Liver (tissue), 3 donors: ENCODE measurements around the gene GPHN.
"Not testable (repeated sequence)": the region's sequence is repeated elsewhere in the genome, so short reads cannot be mapped to it uniquely, and the experiment has no call there.

Experiments used
- FOXA1 ChIP-seq: IDR thresholded peaks from 2 replicates; pipeline ENCODE4 v1.6.1; 2016; ENCODE audit warnings: antibody characterized with exemption
- FOXA2 ChIP-seq: IDR thresholded peaks from 2 replicates; pipeline ENCODE4 v1.6.1; 2016; ENCODE audit warnings: antibody characterized with exemption
- HNF4G ChIP-seq: IDR thresholded peaks from 2 replicates; pipeline ENCODE4 v1.6.1; 2016; ENCODE audit warnings: antibody characterized with exemption
- JUND ChIP-seq, 2 donors: IDR thresholded peaks; 2 replicates each; pipeline ENCODE4 v1.6.1; 2016; ENCODE audit warnings: antibody characterized with exemption in 2 of 2
- SP1 ChIP-seq: IDR thresholded peaks from 2 replicates; pipeline ENCODE4 v1.6.1; 2018; ENCODE audit warnings: antibody characterized with exemption, mild to moderate bottlenecking
- TAF1 ChIP-seq: conservative IDR thresholded peaks from 2 replicates; pipeline ENCODE4 v1.6.1; 2016; ENCODE audit warnings: antibody characterized with exemption, mild to moderate bottlenecking
- TF ChIP-seq, protein P1 (sequence below): fragments of 150-350 bp; IDR thresholded peaks from 2 replicates; pipeline ENCODE4 v1.5.1; 2017; ENCODE audit warnings: improper control_type of control experiment, low read depth, low read length; ENCODE audit not compliant: missing input control
- TF ChIP-seq, protein P2 (sequence below): IDR thresholded peaks from 2 replicates; pipeline ENCODE4 v1.6.1; 2016; ENCODE audit warnings: antibody characterized with exemption, mild to moderate bottlenecking
- TF ChIP-seq, protein P3 (sequence below): IDR thresholded peaks from 2 replicates; pipeline ENCODE4 v1.6.1; 2016; ENCODE audit warnings: antibody characterized with exemption
- TF ChIP-seq, protein P4 (sequence below): IDR thresholded peaks from 2 replicates; pipeline ENCODE4 v1.6.1; 2016; ENCODE audit warnings: antibody characterized with exemption
- TF ChIP-seq, protein P5 (sequence below): IDR thresholded peaks from 2 replicates; pipeline ENCODE4 v1.6.1; 2016; ENCODE audit warnings: antibody characterized with exemption
- donor health status: healthy.
- donor health status: healthy.

DNA sequence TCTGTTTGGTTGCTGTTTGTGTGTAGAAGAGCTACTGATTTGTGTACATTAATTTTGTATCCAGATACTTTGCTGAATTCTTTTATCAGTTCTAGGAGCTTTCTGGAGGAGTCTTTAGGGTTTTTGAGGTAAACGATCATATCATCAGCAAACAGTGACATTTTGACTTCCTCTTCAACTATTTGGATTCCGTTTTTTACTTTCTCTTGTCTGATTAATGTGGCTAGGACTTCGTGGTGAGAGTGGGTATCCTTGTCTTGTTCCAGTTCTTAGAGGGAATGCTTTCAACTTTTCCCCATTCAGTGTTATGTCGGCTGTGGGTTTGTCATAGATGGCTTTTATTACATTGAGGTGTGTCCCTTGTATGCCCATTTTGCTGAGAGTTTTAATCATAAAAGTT lies 206.3 kb downstream of the GPHN start:
- TF ChIP-seq, protein P1, sequence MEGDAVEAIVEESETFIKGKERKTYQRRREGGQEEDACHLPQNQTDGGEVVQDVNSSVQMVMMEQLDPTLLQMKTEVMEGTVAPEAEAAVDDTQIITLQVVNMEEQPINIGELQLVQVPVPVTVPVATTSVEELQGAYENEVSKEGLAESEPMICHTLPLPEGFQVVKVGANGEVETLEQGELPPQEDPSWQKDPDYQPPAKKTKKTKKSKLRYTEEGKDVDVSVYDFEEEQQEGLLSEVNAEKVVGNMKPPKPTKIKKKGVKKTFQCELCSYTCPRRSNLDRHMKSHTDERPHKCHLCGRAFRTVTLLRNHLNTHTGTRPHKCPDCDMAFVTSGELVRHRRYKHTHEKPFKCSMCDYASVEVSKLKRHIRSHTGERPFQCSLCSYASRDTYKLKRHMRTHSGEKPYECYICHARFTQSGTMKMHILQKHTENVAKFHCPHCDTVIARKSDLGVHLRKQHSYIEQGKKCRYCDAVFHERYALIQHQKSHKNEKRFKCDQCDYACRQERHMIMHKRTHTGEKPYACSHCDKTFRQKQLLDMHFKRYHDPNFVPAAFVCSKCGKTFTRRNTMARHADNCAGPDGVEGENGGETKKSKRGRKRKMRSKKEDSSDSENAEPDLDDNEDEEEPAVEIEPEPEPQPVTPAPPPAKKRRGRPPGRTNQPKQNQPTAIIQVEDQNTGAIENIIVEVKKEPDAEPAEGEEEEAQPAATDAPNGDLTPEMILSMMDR: not testable (repeated sequence)
- TF ChIP-seq, protein P2, sequence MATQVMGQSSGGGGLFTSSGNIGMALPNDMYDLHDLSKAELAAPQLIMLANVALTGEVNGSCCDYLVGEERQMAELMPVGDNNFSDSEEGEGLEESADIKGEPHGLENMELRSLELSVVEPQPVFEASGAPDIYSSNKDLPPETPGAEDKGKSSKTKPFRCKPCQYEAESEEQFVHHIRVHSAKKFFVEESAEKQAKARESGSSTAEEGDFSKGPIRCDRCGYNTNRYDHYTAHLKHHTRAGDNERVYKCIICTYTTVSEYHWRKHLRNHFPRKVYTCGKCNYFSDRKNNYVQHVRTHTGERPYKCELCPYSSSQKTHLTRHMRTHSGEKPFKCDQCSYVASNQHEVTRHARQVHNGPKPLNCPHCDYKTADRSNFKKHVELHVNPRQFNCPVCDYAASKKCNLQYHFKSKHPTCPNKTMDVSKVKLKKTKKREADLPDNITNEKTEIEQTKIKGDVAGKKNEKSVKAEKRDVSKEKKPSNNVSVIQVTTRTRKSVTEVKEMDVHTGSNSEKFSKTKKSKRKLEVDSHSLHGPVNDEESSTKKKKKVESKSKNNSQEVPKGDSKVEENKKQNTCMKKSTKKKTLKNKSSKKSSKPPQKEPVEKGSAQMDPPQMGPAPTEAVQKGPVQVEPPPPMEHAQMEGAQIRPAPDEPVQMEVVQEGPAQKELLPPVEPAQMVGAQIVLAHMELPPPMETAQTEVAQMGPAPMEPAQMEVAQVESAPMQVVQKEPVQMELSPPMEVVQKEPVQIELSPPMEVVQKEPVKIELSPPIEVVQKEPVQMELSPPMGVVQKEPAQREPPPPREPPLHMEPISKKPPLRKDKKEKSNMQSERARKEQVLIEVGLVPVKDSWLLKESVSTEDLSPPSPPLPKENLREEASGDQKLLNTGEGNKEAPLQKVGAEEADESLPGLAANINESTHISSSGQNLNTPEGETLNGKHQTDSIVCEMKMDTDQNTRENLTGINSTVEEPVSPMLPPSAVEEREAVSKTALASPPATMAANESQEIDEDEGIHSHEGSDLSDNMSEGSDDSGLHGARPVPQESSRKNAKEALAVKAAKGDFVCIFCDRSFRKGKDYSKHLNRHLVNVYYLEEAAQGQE: not testable (repeated sequence)
- not testable (repeated sequence) for TF ChIP-seq SP1; HNF4G; FOXA1; FOXA2; TAF1; JUND (IDR thresholded peaks at IDR 0.05)
- TF ChIP-seq, protein P3, sequence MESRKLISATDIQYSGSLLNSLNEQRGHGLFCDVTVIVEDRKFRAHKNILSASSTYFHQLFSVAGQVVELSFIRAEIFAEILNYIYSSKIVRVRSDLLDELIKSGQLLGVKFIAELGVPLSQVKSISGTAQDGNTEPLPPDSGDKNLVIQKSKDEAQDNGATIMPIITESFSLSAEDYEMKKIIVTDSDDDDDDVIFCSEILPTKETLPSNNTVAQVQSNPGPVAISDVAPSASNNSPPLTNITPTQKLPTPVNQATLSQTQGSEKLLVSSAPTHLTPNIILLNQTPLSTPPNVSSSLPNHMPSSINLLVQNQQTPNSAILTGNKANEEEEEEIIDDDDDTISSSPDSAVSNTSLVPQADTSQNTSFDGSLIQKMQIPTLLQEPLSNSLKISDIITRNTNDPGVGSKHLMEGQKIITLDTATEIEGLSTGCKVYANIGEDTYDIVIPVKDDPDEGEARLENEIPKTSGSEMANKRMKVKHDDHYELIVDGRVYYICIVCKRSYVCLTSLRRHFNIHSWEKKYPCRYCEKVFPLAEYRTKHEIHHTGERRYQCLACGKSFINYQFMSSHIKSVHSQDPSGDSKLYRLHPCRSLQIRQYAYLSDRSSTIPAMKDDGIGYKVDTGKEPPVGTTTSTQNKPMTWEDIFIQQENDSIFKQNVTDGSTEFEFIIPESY: not testable (repeated sequence)
- TF ChIP-seq, protein P4, sequence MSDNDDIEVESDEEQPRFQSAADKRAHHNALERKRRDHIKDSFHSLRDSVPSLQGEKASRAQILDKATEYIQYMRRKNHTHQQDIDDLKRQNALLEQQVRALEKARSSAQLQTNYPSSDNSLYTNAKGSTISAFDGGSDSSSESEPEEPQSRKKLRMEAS: not testable (repeated sequence)
- TF ChIP-seq, protein P5, sequence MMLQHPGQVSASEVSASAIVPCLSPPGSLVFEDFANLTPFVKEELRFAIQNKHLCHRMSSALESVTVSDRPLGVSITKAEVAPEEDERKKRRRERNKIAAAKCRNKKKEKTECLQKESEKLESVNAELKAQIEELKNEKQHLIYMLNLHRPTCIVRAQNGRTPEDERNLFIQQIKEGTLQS: not testable (repeated sequence)
